HG03060 (cell line): Measurements from ENCODE around the gene ERRFI1.
"Not testable (repeated sequence)": the region's sequence is repeated elsewhere in the genome, so short reads cannot be mapped to it uniquely, and the experiment has no call there.

Experiments
- ATAC-seq: cut with Tn5 transposase; IDR thresholded peaks from one replicate; pipeline ENCODE4 v1.9.1; 2021; ENCODE audit warnings: low read depth, moderate number of reproducible peaks; ENCODE audit not compliant: unreplicated experiment

The ERRFI1 gene, protein sequence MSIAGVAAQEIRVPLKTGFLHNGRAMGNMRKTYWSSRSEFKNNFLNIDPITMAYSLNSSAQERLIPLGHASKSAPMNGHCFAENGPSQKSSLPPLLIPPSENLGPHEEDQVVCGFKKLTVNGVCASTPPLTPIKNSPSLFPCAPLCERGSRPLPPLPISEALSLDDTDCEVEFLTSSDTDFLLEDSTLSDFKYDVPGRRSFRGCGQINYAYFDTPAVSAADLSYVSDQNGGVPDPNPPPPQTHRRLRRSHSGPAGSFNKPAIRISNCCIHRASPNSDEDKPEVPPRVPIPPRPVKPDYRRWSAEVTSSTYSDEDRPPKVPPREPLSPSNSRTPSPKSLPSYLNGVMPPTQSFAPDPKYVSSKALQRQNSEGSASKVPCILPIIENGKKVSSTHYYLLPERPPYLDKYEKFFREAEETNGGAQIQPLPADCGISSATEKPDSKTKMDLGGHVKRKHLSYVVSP

DNA sequence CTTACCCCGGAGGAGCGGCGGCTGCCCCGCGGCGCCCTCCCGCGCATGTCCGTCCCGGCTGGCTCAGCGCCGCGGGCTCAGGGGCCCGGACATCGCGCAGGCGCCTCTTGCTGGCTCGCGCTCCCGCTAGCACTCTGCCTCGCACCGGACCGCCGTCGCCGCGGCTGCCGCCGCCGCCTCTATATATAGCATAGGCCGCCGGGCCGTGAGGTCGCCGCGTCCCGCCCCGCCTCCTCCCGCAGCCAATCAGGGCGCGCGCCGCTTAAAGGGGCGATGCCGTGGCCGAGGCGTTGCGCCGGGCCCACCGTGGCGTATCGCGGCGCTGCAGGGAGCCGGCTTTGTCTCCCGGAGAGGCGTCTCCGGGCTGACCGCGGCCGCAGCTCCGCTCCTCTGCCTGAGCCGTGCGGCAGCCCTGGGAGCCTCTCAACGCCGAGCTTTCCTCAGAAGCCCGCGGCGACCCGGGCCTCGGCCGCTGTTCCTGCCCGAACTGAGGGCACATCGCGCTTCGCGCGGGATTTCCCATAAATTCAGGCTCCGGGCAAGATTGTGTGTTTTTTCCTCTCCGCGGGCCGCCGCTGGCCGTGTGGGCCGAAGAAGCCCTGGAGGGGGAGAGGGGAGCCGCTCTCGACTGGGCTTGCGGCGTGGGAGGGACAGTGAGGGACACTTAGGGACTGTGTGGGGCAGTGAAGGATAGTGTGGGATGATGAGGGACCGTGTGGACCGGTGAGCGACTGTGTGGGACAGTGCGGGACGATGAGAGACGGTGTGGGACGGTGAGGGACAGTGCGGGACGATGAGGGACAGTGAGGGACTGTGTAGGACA, at the start of gene ERRFI1:
ERRFI1 (minus strand) TSS at position 157 of the 823 bp plus-strand sequence. CDS start 10,690 bp downstream, outside the sequence.
- ATAC-seq = no peak

DNA sequence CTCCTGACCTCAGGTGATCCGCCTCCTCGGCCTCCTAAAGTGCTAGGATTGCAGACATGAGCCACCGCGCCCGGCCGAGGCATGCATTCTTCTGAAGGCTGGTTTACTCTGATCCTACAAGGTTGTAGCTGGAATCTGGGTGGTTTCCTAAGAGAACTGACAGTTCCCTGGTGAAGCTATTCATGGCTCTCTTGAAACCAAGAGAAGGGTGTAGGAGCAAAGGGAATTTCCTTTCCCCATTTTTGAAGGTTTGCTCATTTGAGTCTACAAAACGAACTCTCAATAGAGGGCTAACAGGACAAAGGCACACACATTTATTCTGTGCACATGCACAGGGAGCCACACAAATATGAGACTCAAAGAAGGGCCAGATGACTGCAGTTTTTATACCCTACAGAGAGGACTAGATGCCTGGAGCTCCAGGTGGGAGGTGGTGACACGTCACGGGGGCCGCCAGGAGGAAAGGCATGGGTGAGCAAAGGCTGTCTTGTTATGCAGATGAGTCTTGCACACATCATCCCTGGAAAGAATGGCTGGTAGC, 49.5 kb upstream of the ERRFI1 start:
- ATAC-seq = no peak

DNA sequence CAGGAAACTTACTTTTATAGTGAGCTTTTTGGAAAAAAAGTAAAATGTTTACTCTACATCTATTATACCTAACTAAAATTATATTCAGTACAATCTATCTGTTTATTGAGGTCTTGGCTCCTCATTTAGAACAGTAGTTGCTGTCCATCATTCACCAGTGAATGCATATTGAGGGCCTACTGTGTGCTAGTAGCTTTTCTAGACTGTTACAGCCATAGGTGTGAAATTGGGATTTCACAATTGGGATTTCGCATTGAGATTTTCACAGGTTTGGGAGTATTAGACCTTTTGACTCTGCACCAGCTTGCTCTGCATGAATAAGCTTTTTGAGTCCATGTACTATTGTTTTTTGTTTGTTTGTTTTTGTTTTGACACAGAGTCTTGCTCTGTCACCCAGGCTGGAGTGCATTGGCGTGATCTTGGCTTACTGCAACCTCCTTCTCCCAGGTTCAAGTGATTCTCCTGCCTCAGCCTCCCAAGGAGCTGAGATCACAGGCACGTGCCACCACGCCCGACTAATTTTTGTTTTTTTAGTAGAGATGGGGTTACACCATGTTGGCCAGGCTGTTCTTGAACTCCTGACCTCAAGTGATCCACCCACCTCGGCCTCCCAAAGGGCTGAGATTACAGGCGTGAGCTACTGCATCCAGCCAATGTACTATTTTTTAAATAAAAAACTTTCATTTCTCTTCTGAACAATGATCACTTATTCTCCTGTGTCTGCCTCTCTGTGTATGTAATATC, 47.2 kb upstream of the ERRFI1 start:
- ATAC-seq = no peak

DNA sequence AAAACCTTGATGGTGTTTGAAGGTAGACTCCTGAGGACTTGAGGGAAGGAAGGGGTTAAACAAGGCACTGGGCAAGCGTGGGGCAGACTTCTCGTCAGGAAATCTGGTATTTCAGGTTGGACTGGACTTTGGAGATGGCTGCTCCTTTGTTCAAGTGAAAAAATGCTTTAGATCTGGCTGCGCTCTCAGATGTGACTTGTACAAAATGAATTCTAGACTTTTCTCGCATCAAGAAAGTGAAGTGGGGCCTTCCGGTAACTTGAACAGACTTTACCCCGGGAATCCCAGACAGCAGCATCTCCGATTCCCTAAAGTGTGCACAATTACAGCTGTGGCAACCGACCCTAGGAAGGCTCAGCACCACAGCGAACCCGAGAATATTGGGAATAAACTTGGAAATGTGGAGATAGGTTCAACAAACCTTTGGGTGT, 44.3 kb upstream of the ERRFI1 start:
- no peak for ATAC-seq

DNA sequence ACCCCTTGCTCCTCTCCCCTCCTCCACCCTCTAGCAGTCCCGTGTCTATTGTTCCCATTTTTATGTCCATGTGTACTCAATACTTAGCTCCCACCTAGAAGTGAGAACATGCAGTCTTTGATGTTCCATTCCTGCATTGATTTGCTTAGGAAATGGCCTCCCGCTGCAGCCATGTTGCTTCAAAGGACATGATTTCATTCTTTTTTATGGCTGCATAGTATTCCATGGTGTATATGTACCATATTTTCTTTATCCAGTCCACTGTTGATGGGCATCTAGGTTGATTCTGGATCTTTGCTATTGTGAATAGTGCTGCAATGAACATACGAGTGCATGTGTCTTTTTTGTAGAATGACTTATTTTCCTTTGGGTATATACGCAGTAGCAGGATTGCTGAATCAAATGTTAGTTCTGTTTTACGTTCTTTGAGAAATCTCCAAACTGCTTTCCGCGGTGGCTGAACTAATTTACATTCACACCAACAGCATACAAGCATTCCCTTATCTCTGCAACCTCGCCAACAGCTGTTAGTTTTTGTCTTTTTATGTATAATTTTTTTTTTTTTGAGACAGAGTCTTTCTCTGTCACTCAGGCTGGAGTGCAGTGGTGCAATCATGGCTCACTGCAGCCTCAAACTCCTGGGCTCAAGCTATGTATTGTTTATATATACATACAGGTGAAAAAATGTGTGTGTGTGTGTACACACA, 43.7 kb upstream of the ERRFI1 start:
- not testable (repeated sequence) for ATAC-seq

DNA sequence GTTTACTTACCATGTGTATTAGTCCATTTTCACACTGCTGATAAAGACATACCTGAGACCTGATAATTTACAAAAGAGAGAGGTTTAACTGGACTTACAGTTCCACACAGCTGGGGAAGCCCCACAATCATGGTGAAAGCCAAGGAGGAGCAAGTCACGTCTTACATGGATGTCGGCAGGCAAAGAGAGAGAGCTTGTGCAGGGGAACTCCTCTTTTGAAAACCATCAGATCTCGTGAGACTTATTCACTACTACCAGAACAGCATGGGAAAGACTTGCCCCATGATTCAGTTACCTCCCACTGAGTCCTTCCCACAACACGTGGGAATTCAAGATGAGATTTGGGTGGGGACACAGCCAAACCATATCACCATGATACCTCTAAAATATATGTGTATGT, 39.3 kb upstream of the ERRFI1 start:
- ATAC-seq = no peak

DNA sequence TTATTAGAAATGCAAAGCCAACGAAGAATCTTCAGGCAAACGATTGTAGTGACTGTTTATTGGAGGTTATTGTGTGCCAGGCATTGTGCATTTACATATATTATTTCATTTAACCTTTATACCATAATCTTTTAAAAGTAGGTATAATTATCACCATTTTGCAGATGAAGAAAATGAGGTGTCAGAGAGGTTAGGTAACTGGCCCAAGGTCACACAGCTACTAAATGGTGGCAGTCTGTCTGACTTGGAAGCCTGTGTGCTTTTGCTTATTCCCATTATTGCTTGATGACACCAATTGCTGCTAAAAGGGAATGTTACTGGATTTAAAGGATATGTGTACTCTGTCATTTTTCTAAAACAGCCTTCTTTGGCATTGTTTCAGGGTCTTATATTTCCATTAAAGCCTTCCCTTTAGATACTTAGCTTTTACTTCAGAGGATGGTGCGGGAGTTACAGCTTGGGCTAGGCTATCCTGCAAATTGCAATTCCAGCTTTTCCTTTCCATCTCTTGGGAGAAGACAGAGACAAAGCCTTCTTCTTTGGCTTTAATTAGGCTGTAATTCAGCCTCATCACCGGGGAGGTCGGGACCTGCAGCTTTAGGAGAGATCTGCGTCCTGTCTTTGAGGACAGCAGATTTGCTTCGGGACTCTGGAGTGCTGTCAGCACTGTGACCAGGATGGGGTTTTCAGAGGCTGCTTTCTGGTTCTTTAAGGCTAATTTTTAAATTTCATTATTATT, 37.4 kb upstream of the ERRFI1 start:
- ATAC-seq = no peak

DNA sequence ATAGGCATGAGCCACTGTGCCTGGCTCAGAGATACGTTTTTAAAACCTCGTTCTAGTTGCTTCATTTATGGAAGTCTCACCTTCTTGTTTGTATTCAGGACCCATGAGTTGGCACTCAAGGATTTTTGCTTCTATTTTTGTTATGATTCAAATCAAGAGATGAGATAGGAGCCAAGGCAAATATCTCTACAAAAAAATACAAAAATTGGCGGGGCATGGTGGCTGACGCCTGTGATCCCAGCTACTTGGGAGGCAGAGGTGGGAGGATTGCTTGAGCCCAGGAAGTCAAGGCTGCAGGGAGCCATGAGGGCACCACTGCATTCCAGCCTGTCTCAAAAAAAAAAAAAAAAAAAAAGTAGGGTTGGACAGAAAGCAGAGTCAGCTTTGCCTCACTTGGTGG, 36.8 kb upstream of the ERRFI1 start:
- no peak for ATAC-seq

DNA sequence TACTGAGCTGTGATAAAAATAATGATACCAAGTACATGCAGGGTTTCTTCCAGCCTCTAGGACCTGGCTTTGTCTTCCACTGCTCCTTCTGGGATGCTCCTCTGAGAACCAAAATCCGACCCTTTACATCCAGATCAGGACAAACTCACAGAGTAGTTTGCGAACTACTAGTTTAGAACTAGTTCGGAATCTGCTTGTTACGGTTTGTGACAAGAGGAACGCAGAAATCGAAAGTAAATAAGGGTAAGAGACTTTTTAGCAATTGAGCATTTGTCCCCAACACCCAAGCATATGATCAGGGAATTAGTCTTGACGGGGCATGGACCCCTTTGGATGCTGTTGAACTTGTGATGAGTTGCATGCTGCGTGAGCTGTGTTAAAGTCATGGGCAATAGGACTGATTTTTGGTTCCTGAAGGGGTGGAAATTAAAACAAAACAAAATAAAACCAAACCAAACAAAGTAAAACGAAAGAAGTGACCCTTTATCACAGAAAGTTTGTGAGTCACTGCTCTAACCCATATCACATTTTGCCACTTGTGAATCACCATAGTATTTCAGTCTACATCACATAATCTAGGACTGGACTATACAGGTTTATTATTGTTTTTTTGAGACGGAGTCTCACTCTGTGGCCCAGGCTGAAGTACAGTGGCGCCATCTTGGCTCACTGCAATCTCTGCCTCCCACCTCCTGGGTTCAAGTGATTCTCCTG, 35.7 kb upstream of the ERRFI1 start:
- ATAC-seq = no peak

DNA sequence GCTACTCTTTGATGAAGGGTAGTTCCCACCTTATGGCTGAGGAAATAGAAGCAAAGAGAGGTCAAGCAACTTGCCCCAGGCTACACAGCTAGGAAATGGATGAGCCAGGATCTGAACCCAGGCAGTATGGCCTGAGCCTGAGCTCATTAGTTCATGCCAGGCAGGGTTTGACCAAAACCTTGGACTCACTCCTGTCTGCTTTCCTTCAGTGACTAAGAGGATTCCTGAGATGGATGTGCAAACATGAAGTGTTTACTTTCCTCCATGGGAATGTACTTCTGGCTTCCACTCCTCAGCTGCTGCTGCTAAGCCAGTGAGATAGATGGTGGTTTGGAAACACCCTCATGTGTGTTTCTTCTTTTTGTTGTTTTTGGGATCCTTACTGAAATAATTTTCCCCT, 35.1 kb upstream of the ERRFI1 start:
- ATAC-seq = no peak

DNA sequence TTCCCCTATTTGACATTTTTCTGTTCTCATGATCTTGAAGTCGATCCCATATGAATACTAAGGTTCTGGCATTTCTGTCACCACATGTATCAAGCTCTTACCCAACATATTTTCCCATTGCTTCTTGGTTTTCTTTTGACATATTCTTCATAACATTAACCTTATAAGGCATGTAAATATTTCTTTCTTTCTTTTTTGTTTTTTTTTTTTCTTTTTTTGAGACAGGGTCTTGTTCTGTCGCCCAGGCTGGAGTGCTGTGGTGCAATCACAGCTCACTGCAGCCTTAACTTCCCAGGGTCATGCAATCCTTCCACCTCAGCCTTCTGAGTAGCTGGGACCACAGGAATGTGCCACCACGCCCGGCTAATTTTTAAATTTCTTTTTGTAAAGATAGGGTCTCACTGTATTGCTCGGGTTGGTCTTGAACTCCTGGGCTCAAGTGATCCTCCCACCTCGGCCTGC, 33.1 kb upstream of the ERRFI1 start:
- no peak for ATAC-seq

DNA sequence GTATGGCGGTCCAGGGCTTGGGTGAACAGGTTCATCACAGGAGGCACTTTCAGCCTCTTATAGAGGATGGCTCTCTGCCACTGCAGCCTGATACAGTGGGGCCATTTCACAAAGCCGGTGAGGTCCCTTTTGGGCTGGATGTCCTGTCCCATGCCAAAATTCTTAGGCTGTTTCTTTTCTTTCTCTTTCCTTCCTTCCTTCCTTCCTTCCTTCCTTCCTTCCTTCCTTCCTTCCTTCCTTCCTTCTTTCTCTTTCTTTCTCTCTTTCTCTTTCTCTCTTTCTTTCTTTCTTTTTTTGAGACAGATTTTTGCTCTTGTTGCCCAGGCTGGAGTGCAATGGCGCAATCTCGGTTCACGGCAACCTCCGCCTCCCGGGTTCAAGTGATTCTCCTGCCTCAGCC, 31.7 kb upstream of the ERRFI1 start:
- ATAC-seq = not testable (repeated sequence)

DNA sequence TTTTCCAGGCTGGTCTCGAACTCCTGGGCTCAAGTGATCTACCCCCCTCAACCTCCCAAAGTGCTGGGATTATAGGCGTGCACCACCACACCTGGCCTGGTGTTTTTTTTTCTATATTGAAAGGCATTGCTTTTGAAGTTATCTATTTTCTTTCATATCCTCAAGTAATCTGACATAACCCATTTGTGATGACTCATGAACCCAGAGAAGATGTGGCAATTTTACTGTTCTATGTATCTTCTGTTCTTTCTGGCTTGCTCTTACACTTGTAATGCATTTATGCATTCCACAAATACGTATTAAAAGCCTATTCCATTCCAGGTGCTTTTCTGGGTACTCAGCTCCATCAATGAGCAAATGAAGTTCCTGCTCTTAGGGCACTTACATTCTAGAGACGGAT, 29.9 kb upstream of the ERRFI1 start:
- no peak for ATAC-seq

DNA sequence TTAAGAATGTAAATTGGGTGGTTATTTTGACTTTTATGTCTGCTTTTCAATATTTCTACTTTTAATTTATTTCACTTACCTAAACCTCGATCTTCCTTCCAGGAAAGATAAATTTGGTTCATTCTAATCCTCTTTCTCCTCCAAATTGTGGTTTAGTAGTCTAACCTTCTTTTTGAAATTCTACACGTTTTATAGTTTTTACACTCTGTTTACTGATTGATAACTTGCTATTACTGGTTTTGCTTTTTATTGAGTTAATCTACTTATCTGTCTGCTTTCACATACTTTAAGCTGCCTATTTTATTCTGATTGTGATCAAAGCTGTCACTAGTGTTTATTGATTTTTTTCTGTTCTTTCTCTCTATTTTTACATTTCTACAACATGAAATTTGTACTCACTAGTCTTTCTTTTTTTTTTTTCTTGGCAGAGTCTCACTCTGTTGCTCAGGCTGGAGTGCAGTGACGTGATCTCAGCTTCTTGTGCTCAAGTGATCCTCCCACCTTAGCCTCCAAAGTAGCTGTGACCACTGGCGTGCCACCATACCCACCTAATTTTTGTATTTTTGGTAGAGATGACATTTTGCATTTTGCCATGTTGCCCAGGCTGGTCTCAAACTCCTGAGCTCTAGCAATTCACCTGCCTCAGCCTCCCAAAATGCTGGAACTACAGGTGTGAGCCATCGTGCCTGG, 27.9 kb upstream of the ERRFI1 start:
- no peak for ATAC-seq

DNA sequence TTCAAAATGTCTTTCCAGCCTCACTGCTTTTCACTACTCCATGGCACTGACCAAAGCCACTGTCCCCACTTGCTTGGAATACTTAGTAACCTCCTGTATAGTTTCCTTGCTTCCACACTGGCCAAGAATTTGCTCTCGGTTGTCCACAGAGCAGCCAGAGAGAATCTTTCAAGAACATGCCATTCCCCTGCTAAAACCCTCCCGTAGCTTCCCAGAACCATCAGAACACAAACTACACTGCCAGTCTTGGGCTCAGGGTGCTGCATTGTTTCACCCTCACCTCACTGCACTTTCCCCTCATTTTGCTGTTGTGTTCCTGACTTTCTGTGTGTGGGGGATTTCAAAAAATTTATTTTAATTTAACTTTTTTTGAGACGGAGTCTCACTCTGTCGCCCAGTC, 25.5 kb upstream of the ERRFI1 start:
- no peak for ATAC-seq

DNA sequence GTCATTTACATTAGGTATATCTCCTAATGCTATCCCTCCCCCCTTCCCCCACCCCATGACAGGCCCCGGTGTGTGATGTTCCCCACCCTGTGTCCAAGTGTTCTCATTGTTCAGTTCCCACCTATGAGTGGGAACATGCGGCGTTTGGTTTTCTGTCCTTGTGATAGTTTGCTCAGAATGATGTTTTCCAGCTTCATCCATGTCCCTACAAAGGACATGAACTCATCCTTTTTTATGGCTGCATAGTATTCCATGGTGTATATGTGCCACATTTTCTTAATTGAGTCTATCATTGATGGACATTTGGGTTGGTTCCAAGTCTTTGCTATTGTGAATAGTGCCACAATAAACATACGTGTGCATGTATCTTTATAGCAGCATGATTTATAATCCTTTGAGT, 23.1 kb upstream of the ERRFI1 start:
- ATAC-seq = not testable (repeated sequence)

DNA sequence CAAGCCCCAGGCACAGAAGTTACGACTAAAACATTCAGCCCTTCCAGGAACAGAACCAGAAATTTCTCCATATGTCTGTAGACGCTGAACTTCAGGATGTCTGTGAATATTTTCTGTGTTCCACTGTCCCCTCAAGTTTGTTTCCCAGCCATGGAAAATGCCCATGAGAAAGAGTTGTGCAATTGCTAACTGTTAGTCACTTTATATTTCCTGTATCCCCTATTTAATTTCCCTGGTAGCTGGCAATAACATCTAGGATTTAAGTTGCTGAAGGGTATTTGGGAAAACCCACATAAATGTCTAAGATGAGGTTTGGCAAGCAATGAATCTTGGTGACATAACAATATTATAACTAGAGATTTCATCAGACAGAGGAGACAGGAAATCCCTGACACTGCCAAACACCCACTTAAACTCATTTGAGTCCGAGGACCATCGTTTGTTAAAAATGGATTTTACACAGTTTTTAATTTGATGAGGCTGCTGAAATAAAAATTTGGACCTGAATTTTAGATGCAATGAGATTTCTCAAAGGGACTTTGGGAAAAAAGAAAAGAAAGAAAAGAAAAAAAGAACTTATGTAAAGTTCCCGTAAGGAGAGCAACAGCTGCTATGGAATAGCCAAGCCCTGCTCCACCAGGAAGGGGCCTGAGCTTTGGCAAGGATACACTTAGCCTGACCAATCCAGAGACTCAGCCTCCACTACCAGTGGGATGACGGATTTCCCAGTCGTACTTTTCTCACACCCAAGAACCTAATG, 21.8 kb upstream of the ERRFI1 start:
- no peak for ATAC-seq
